Activated T-helper 9 cell treated with anti-CD3 and anti-CD28 coated beads, Interleukin-2, amount 50 U/mL, for 16 hours (primary cell): ENCODE results near the gene FGFRL1.
"Not testable (repeated sequence)": the region's sequence is repeated elsewhere in the genome, so short reads cannot be mapped to it uniquely, and the experiment has no call there.

Source experiments
- DNase-seq: peaks from one replicate; pipeline ENCODE4 v3.0.0-alpha.2; 2020; ENCODE audit warnings: low read depth

The FGFRL1 gene

GRCh38 chr4:1040344-1041146 is 29.1 kb downstream of the FGFRL1 start:
- no peak for DNase-seq

- DNase-seq: no peak
These were observed 29.9 kb downstream of the FGFRL1 start for GRCh38 chr4:1041147-1041935.

- DNase-seq: no peak
These were observed 30.5 kb downstream of the FGFRL1 start for GRCh38 chr4:1041936-1042330.

- no peak for DNase-seq
These were observed 31.1 kb downstream of the FGFRL1 start for GRCh38 chr4:1042352-1043055.

GRCh38 chr4:1043162-1043561 is 31.7 kb downstream of the FGFRL1 start:
- DNase-seq: no peak

- no peak for DNase-seq
These were observed 32.4 kb downstream of the FGFRL1 start for GRCh38 chr4:1043651-1044468.

GRCh38 chr4:1044469-1045192 is 33.2 kb downstream of the FGFRL1 start:
- no peak for DNase-seq

- DNase-seq: no peak
These were observed 33.8 kb downstream of the FGFRL1 start for GRCh38 chr4:1045193-1045594.

- no peak for DNase-seq
These were observed 34.3 kb downstream of the FGFRL1 start for GRCh38 chr4:1045595-1046201.

- not testable (repeated sequence) for DNase-seq
These were observed 35.2 kb downstream of the FGFRL1 start for GRCh38 chr4:1046581-1047011.

- no peak for DNase-seq
These were observed 35.9 kb downstream of the FGFRL1 start for GRCh38 chr4:1047106-1047975.

- DNase-seq: no peak
These were observed 36.7 kb downstream of the FGFRL1 start for GRCh38 chr4:1047976-1048772.

GRCh38 chr4:1048773-1049590 is 37.6 kb downstream of the FGFRL1 start:
- DNase-seq: no peak

- no peak for DNase-seq
These were observed 38.1 kb downstream of the FGFRL1 start for GRCh38 chr4:1049591-1049905.

- no peak for DNase-seq
These were observed 39.2 kb downstream of the FGFRL1 start for GRCh38 chr4:1050486-1051213.

GRCh38 chr4:1051472-1051871 is 40.0 kb downstream of the FGFRL1 start:
- no peak for DNase-seq

GRCh38 chr4:1052231-1052671 is 40.8 kb downstream of the FGFRL1 start:
- no peak for DNase-seq
